Measurements from ENCODE around the gene NTN1.

Gene NTN1

DNA sequence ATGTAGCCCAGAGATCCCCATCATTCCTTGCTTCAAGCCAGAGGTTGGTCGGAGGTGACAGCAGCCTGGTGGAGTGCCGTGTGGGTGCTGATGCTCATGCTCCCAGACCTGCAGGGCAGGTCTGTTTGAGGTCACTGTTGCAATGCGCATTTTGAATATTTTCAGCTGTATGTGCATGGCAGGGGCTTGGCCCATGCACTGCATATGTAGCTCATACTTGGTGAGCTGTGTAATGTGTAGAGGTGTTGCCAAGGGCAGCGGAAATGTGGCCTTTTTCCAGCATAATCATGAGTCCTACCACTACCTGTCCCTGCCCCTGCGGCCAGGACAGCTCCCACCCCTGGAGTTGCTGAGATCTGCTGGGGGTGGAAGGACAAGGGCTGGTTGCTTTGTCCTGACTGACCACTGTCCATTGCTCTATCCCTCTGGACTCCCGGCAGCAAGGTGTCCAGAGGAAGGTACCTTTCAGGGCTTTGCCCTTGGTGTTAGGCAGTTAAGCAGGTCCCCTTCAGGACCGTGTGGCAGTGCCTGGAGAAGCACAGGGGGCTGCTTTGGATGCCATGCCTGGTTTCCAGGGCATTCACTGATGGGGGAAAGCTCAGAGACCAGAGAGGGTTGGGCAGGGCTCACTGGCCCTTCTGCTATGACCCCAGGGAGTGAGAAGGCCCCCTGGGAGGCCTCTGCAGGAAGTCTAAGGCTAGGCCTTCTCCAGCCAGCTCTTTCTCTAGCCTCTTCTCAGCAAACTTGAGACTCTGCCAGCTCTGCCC, 215.2 kb downstream of the NTN1 start:
- Histone ChIP-seq H3K79me2 (ENCODE audit: insufficient read depth, low read length) (no peaks in the 10 kb centered on the region), H3K9me2 (replicated peaks; ENCODE audit: insufficient read depth, low read length) (no peaks in the 10 kb centered on the region), H3K4me2 (ENCODE audit: low read depth, low read length, poor library complexity, severe bottlenecking) (no peak overlapping the region), H3K27me3 (ENCODE audit: low read length) (no peaks in the 10 kb centered on the region), H4K20me1 (ENCODE audit: low read depth, low read length) (no peaks in the 10 kb centered on the region), H3F3A (ENCODE audit: insufficient read depth) (no peaks in the 10 kb centered on the region), H3K9ac (ENCODE audit: low read length) (no peak overlapping the region), H2AFZ (ENCODE audit: low read depth, low read length, severe bottlenecking) (no peak overlapping the region), H3K9me3 (ENCODE audit: insufficient read depth, low read length) (no peaks in the 10 kb centered on the region), H3K36me3 (ENCODE audit: low read length) (no peaks in the 10 kb centered on the region), H3K27ac (ENCODE audit: low read depth, low read length) (no peak overlapping the region), H3K4me3 (ENCODE audit: insufficient read depth, low read length, poor library complexity, severe bottlenecking) (no peak overlapping the region)
- TF ChIP-seq, protein P1, sequence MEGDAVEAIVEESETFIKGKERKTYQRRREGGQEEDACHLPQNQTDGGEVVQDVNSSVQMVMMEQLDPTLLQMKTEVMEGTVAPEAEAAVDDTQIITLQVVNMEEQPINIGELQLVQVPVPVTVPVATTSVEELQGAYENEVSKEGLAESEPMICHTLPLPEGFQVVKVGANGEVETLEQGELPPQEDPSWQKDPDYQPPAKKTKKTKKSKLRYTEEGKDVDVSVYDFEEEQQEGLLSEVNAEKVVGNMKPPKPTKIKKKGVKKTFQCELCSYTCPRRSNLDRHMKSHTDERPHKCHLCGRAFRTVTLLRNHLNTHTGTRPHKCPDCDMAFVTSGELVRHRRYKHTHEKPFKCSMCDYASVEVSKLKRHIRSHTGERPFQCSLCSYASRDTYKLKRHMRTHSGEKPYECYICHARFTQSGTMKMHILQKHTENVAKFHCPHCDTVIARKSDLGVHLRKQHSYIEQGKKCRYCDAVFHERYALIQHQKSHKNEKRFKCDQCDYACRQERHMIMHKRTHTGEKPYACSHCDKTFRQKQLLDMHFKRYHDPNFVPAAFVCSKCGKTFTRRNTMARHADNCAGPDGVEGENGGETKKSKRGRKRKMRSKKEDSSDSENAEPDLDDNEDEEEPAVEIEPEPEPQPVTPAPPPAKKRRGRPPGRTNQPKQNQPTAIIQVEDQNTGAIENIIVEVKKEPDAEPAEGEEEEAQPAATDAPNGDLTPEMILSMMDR (IDR thresholded peaks at IDR 0.05; ENCODE audit: insufficient read depth, low read length, poor library complexity, severe bottlenecking), result no peak
- no peak for TF ChIP-seq EZH2phosphoT487 (conservative IDR thresholded peaks at IDR 0.05; ENCODE audit: low read length)

DNA sequence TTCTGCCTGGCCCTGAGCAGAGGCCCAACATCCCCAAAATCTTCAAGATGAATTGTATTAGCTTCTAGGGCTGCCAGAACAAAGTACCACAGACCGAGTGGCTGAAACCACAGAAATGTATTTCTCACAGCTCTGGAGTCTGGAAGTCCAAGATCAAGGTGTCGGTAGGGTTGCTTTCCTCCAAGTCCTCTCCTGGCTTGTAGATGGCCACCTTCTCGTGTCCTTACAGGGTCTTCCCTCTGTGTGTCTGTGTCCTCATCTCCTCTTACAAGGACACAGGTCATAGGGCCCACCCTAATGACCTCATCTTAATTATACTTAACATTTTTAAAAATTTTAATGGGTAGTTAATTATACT, 215.7 kb downstream of the NTN1 start:
- no peaks in the 10 kb centered on the region for H3K27me3 ChIP-seq (ENCODE audit: low read length)
- no peaks in the 10 kb centered on the region for H3K79me2 ChIP-seq (ENCODE audit: insufficient read depth, low read length)
- H3K9me2 ChIP-seq (replicated peaks; ENCODE audit: insufficient read depth, low read length), result no peaks in the 10 kb centered on the region
- H4K20me1 ChIP-seq (ENCODE audit: low read depth, low read length), result no peaks in the 10 kb centered on the region
- no peak overlapping the region for H3K4me2 ChIP-seq (ENCODE audit: low read depth, low read length, poor library complexity, severe bottlenecking)
- no peaks in the 10 kb centered on the region for H3K36me3 ChIP-seq (ENCODE audit: low read length)
- H3F3A ChIP-seq (ENCODE audit: insufficient read depth), result no peaks in the 10 kb centered on the region
- H3K27ac ChIP-seq (ENCODE audit: low read depth, low read length), result no peak overlapping the region
- no peak overlapping the region for H3K9ac ChIP-seq (ENCODE audit: low read length)
- H2AFZ ChIP-seq (ENCODE audit: low read depth, low read length, severe bottlenecking), result no peak overlapping the region
- no peak for TF ChIP-seq EZH2phosphoT487 (conservative IDR thresholded peaks at IDR 0.05; ENCODE audit: low read length)
- TF ChIP-seq, protein P1 (IDR thresholded peaks at IDR 0.05; ENCODE audit: insufficient read depth, low read length, poor library complexity, severe bottlenecking), result no peak
- H3K9me3 ChIP-seq (ENCODE audit: insufficient read depth, low read length), result no peaks in the 10 kb centered on the region
- H3K4me3 ChIP-seq (ENCODE audit: insufficient read depth, low read length, poor library complexity, severe bottlenecking), result no peak overlapping the region

DNA sequence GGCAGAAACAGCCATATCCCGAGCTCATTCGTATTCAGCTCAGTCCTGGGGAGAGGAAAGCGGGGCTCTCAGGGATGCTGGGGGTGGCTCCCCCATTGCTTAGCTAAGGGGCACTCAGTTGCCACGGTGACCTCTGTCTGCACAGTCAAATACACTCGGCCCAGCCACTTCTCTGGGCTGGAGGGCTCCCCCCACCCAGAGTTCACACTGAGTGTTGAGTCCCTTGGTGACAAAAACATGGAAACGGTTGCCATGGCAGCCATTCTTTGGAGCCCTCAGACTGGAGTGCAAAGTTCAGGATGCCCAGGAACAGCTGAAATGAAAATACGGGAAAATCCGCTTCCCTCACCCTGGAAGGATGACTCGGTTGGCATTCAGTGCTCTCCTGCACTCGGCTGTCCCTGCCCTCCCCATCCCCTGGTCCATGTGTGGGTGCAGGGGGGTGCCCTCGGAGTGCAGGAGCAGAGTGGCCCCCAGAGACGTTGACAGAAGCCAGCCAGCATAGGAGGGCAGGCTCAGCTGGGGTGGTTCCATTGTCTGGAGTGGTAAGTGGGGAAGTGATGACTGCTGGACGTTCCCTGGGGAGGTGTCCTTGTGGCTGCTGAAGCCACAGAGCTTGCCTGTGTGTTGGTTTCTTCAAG, 216.5 kb downstream of the NTN1 start:
- H3K27ac ChIP-seq (ENCODE audit: low read depth, low read length), result no peak overlapping the region
- no peaks in the 10 kb centered on the region for H4K20me1 ChIP-seq (ENCODE audit: low read depth, low read length)
- H3K79me2 ChIP-seq (ENCODE audit: insufficient read depth, low read length), result no peaks in the 10 kb centered on the region
- H3K36me3 ChIP-seq (ENCODE audit: low read length), result no peaks in the 10 kb centered on the region
- TF ChIP-seq, protein P1 (IDR thresholded peaks at IDR 0.05; ENCODE audit: insufficient read depth, low read length, poor library complexity, severe bottlenecking), result no peak
- no peak for TF ChIP-seq EZH2phosphoT487 (conservative IDR thresholded peaks at IDR 0.05; ENCODE audit: low read length)
- H3F3A ChIP-seq (ENCODE audit: insufficient read depth), result no peaks in the 10 kb centered on the region
- H3K4me2 ChIP-seq (ENCODE audit: low read depth, low read length, poor library complexity, severe bottlenecking), result no peak overlapping the region
- no peaks in the 10 kb centered on the region for H3K9me3 ChIP-seq (ENCODE audit: insufficient read depth, low read length)
- H3K9ac ChIP-seq (ENCODE audit: low read length), result no peak overlapping the region
- H3K27me3 ChIP-seq (ENCODE audit: low read length), result no peaks in the 10 kb centered on the region
- no peaks in the 10 kb centered on the region for H3K9me2 ChIP-seq (replicated peaks; ENCODE audit: insufficient read depth, low read length)
- no peak overlapping the region for H2AFZ ChIP-seq (ENCODE audit: low read depth, low read length, severe bottlenecking)
- H3K4me3 ChIP-seq (ENCODE audit: insufficient read depth, low read length, poor library complexity, severe bottlenecking), result no peak overlapping the region

Data from SU-DHL-6 (cell line).